H9 (cell line): ENCODE results near the gene HBA1. TPM values are rescaled to one million over a fixed set of nuclear protein-coding genes. Genes with fewer than 3 reads are reported as not detected.
"Not testable (repeated sequence)": the region's sequence is repeated elsewhere in the genome, so short reads cannot be mapped to it uniquely, and the experiment has no call there.

Experiments used
- DNase-seq: peaks from one replicate; pipeline ENCODE4 v3.0.0-alpha.2; 2017
- H2AFZ ChIP-seq: one replicate; pipeline ENCODE4 v1.6.1; 2013; ENCODE audit warnings: mild to moderate bottlenecking, low read length, control low read depth, moderate library complexity
- H2AK5ac ChIP-seq: 2 replicates; pipeline ENCODE4 v1.6.1; 2013; ENCODE audit warnings: low read length, control low read depth, mixed read lengths; ENCODE audit not compliant: insufficient read length
- H2BK120ac ChIP-seq: one replicate; pipeline ENCODE4 v1.6.1; 2013; ENCODE audit warnings: low read depth, mild to moderate bottlenecking, low read length, control low read depth, inconsistent platforms; ENCODE audit not compliant: poor library complexity, severe bottlenecking
- H2BK12ac ChIP-seq: 2 replicates; pipeline ENCODE4 v1.6.1; 2013; ENCODE audit warnings: low read length, control low read depth, mixed read lengths, low read depth; ENCODE audit not compliant: insufficient read length
- H2BK15ac ChIP-seq: 2 replicates; pipeline ENCODE4 v1.6.1; 2013; ENCODE audit warnings: low read depth, low read length, control low read depth
- H2BK20ac ChIP-seq: one replicate; pipeline ENCODE4 v1.6.1; 2013; ENCODE audit warnings: low read depth, mild to moderate bottlenecking, low read length, control low read depth, inconsistent platforms; ENCODE audit not compliant: poor library complexity, severe bottlenecking
- H2BK5ac ChIP-seq: 2 replicates; pipeline ENCODE4 v1.6.1; 2013; ENCODE audit warnings: low read length, control low read depth, mixed read lengths; ENCODE audit not compliant: insufficient read length
- H3K14ac ChIP-seq: 2 replicates; pipeline ENCODE4 v1.6.1; 2013; ENCODE audit warnings: low read length, control low read depth; ENCODE audit not compliant: insufficient read depth
- H3K18ac ChIP-seq: 2 replicates; pipeline ENCODE4 v1.6.1; 2013; ENCODE audit warnings: low read depth, mild to moderate bottlenecking, mixed read lengths, low read length, control low read depth; ENCODE audit not compliant: insufficient read length
- H3K23ac ChIP-seq: 2 replicates; pipeline ENCODE4 v1.6.1; 2013; ENCODE audit warnings: low read length, control low read depth, mixed read lengths, low read depth; ENCODE audit not compliant: insufficient read length
- H3K23me2 ChIP-seq: 2 replicates; pipeline ENCODE4 v1.6.1; 2013; ENCODE audit warnings: low read depth, mild to moderate bottlenecking, mixed read lengths, low read length, control low read depth; ENCODE audit not compliant: insufficient read length, poor library complexity, severe bottlenecking
- H3K27ac ChIP-seq: 2 replicates; pipeline ENCODE4 v1.5.1; 2013; ENCODE audit warnings: low read length, control low read depth, mixed read lengths, low read depth; ENCODE audit not compliant: insufficient read length
- H3K27me3 ChIP-seq: 2 replicates; pipeline ENCODE4 v1.6.1; 2013; ENCODE audit warnings: low read length, control low read depth, inconsistent platforms; ENCODE audit not compliant: insufficient read depth
- H3K4ac ChIP-seq: 2 replicates; pipeline ENCODE4 v1.6.1; 2013; ENCODE audit warnings: low read depth, mild to moderate bottlenecking, control low read depth, inconsistent platforms, low read length, moderate library complexity
- H3K4me1 ChIP-seq: 2 replicates; pipeline ENCODE4 v1.6.1; 2013; ENCODE audit warnings: low read length, control low read depth, inconsistent platforms; ENCODE audit not compliant: insufficient read depth
- H3K4me2 ChIP-seq: 2 replicates; pipeline ENCODE4 v1.6.1; 2013; ENCODE audit warnings: low read length, control low read depth, mixed read lengths; ENCODE audit not compliant: insufficient read length, insufficient read depth
- H3K56ac ChIP-seq: 2 replicates; pipeline ENCODE4 v1.6.1; 2013; ENCODE audit warnings: low read depth, mild to moderate bottlenecking, mixed read lengths, low read length, control low read depth; ENCODE audit not compliant: insufficient read length
- H3K79me1 ChIP-seq: 2 replicates; pipeline ENCODE4 v1.6.1; 2013; ENCODE audit warnings: low read depth, mild to moderate bottlenecking, moderate library complexity, low read length, control low read depth, inconsistent platforms; ENCODE audit not compliant: insufficient read depth, poor library complexity, severe bottlenecking
- H3K79me2 ChIP-seq: 2 replicates; pipeline ENCODE4 v1.6.1; 2013; ENCODE audit warnings: low read length, control low read depth, inconsistent platforms; ENCODE audit not compliant: insufficient read depth
- H3K9ac ChIP-seq: 2 replicates; pipeline ENCODE4 v1.6.1; 2013; ENCODE audit warnings: low read length, control low read depth, mixed read lengths; ENCODE audit not compliant: insufficient read length; ENCODE audit errors: extremely low read depth
- H3K9me3 ChIP-seq: one replicate; pipeline ENCODE4 v1.6.1; 2013; ENCODE audit warnings: low read depth, low read length, inconsistent platforms; ENCODE audit not compliant: control insufficient read depth
- H3T11ph ChIP-seq: one replicate; pipeline ENCODE4 v1.6.1; 2013; ENCODE audit warnings: mild to moderate bottlenecking, low read length, control low read depth, inconsistent platforms
- H4K20me1 ChIP-seq: one replicate; pipeline ENCODE4 v1.6.1; 2013; ENCODE audit not compliant: control insufficient read depth, insufficient read length, insufficient read depth
- H4K5ac ChIP-seq: 2 replicates; pipeline ENCODE4 v1.6.1; 2013; ENCODE audit warnings: low read depth, mild to moderate bottlenecking, mixed read lengths, low read length, control low read depth; ENCODE audit not compliant: insufficient read length
- H4K8ac ChIP-seq: replicated peaks from 2 replicates; pipeline ENCODE4 v1.6.1; 2013; ENCODE audit warnings: low read length, control low read depth, mixed read lengths, low read depth; ENCODE audit not compliant: insufficient read length
- H4K91ac ChIP-seq: 2 replicates; pipeline ENCODE4 v1.6.1; 2013; ENCODE audit warnings: low read depth, mild to moderate bottlenecking, moderate library complexity, mixed read lengths, low read length, control low read depth; ENCODE audit not compliant: insufficient read length
- H3K27ac Mint-ChIP-seq, 3 experiments: 2 replicates in 2 of 3; 3 replicates in 1 of 3; pipeline ENCODE4 v1.8.0; 2020 to 2021; ENCODE audit warnings: mixed read lengths in 3 of 3, mild to moderate bottlenecking in 1 of 3, moderate library complexity in 1 of 3
- H3K27me3 Mint-ChIP-seq: 2 replicates; pipeline ENCODE4 v1.8.0; 2021; ENCODE audit warnings: low read depth, mild to moderate bottlenecking, moderate library complexity, mixed read lengths
- H3K36me3 Mint-ChIP-seq, 3 experiments: 2 replicates in 2 of 3; 3 replicates in 1 of 3; pipeline ENCODE4 v1.8.0; 2020 to 2021; ENCODE audit warnings: low read depth in 3 of 3, mixed read lengths in 3 of 3; ENCODE audit not compliant: insufficient read depth in 1 of 3
- H3K4me1 Mint-ChIP-seq, 2 experiments: 2 replicates each; pipeline ENCODE4 v1.8.0; 2020; ENCODE audit warnings: mixed read lengths in 2 of 2
- H3K4me3 Mint-ChIP-seq, 2 experiments: 2 replicates in 1 of 2; 3 replicates in 1 of 2; pipeline ENCODE4 v1.8.0; 2020 to 2021; ENCODE audit warnings: mild to moderate bottlenecking in 2 of 2, mixed read lengths in 2 of 2, moderate library complexity in 1 of 2
- H3K9me3 Mint-ChIP-seq, 2 experiments: 2 replicates in 1 of 2; 3 replicates in 1 of 2; pipeline ENCODE4 v1.8.0; 2020; ENCODE audit warnings: mild to moderate bottlenecking in 2 of 2, mixed read lengths in 2 of 2, moderate library complexity in 1 of 2
- WGBS: extraction: QIAGEN DNeasy Blood & Tissue Kit; methylation state at CpG from one replicate; pipeline ENCODE4 v1.1.7; 2013; ENCODE audit warnings: missing lambda C conversion rate, low lambda C conversion rate, mixed read lengths; ENCODE audit not compliant: insufficient read length; ENCODE audit errors: extremely low coverage; 5-methylcytosine and 5-hydroxymethylcytosine counted together
- total RNA-seq: library from RNA; stranded (reverse); gene quantifications from 2 replicates; pipeline ENCODE4 v1.2.1, GENCODE V29; 2021
- TF ChIP-seq, protein P1 (sequence below): fragments of 200-600 bp; sonication (generic); conservative IDR thresholded peaks from 3 replicates; pipeline ENCODE4 v1.8.0; 2021; ENCODE audit warnings: antibody characterized with exemption, mild to moderate bottlenecking

HBA1 gene
- total RNA-seq, 1 experiment from 2014 or later = 7.2 TPM

- H2BK15ac ChIP-seq = no peak within 1 kb of the TSS
- peaks cover 5 to 9% of the 10 kb centered on the region in 2 experiments; a peak in 3 of 5 replicates for H3K9me3 Mint-ChIP-seq
- peaks cover 5% of the 10 kb centered on the region in 2 experiments for H3K4me1 Mint-ChIP-seq
- WGBS = no CpG with 5 or more reads among the region's 17 CpGs
- no peak within 1 kb of the TSS for H2AK5ac ChIP-seq
- peaks cover 9% of the 10 kb centered on the region; the same call in 1 of the 2 replicates for H3K27me3 ChIP-seq
- no peak within 1 kb of the TSS for H2BK20ac ChIP-seq
- peaks cover 7% of the 10 kb centered on the region for H3K23me2 ChIP-seq
- no peaks in the 10 kb centered on the region for H3K36me3 Mint-ChIP-seq
- H4K20me1 ChIP-seq = no peaks in the 10 kb centered on the region
- TF ChIP-seq, protein P1, sequence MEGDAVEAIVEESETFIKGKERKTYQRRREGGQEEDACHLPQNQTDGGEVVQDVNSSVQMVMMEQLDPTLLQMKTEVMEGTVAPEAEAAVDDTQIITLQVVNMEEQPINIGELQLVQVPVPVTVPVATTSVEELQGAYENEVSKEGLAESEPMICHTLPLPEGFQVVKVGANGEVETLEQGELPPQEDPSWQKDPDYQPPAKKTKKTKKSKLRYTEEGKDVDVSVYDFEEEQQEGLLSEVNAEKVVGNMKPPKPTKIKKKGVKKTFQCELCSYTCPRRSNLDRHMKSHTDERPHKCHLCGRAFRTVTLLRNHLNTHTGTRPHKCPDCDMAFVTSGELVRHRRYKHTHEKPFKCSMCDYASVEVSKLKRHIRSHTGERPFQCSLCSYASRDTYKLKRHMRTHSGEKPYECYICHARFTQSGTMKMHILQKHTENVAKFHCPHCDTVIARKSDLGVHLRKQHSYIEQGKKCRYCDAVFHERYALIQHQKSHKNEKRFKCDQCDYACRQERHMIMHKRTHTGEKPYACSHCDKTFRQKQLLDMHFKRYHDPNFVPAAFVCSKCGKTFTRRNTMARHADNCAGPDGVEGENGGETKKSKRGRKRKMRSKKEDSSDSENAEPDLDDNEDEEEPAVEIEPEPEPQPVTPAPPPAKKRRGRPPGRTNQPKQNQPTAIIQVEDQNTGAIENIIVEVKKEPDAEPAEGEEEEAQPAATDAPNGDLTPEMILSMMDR = no peak
- H2BK5ac ChIP-seq = no peak within 1 kb of the TSS
- no peak for DNase-seq
- H3K9ac ChIP-seq = no peak within 1 kb of the TSS
- H3K18ac ChIP-seq = no peak within 1 kb of the TSS
- no peak within 1 kb of the TSS for H3T11ph ChIP-seq
- peak within 1 kb of the TSS; percentile 34 to 69; a peak in 3 of 5 replicates for H3K4me3 Mint-ChIP-seq
- no peaks in the 10 kb centered on the region for H3K79me1 ChIP-seq
- no peak within 1 kb of the TSS for H4K91ac ChIP-seq
- no peak within 1 kb of the TSS for H2AFZ ChIP-seq
- no peak within 1 kb of the TSS for H3K14ac ChIP-seq
- H3K4me2 ChIP-seq = no peak within 1 kb of the TSS
- no peak within 1 kb of the TSS for H2BK120ac ChIP-seq
- H3K79me2 ChIP-seq = no peaks in the 10 kb centered on the region
- H3K4ac ChIP-seq = no peak within 1 kb of the TSS
- H3K27me3 Mint-ChIP-seq = peaks cover 80% of the 10 kb centered on the region
- H3K4me1 ChIP-seq = no peaks in the 10 kb centered on the region
- H4K5ac ChIP-seq = no peak within 1 kb of the TSS
- no peak within 1 kb of the TSS for H4K8ac ChIP-seq
- no peaks in the 10 kb centered on the region for H3K9me3 ChIP-seq
- no peak within 1 kb of the TSS for H3K56ac ChIP-seq
- H2BK12ac ChIP-seq = no peak within 1 kb of the TSS
- H3K27ac Mint-ChIP-seq = no peak within 1 kb of the TSS
- H3K27ac ChIP-seq = no peak within 1 kb of the TSS
- H3K23ac ChIP-seq = no peak within 1 kb of the TSS
These were observed 24.0 kb upstream of the HBA1 start, which contains the start of gene HBZ for GRCh38 chr16:152141-153128. TSS of gene HBZ (plus strand) at chr16:152644. CDS start at chr16:152910, 266 bp downstream.

DNA sequence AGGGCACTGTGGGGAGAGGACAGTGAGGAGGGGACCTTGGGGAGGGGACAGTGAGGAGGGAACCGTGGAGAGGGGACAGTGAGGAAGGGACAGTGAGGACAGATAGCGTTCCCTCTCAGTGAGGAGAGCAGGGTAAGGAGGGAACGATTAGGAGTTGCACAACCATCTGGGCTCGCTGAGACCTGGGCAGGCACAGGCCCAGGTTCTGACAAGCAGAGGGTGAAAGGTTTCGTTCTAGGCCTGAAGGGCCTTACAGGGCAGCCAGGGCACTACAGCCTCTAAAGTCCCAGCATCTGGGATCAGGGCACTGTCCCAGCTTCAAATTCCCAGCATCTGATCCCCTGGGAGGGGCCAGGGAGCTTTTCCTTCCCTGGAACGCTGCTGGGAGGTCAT lies 23.4 kb upstream of the HBA1 start:
- not testable (repeated sequence) for H2BK15ac ChIP-seq, H3K23ac ChIP-seq, H2BK12ac ChIP-seq, H4K8ac ChIP-seq, H3K14ac ChIP-seq, H3K27ac Mint-ChIP-seq, H3K27me3 ChIP-seq, H3K27ac ChIP-seq, H3K4me2 ChIP-seq, H2BK5ac ChIP-seq, H2BK120ac ChIP-seq, H4K5ac ChIP-seq, H3K4me1 Mint-ChIP-seq, H3K36me3 Mint-ChIP-seq, H4K20me1 ChIP-seq, H2AFZ ChIP-seq, H3K23me2 ChIP-seq, H3T11ph ChIP-seq, H3K9me3 ChIP-seq, H3K79me2 ChIP-seq, DNase-seq, H3K4me1 ChIP-seq, H3K9ac ChIP-seq, H4K91ac ChIP-seq, H3K4ac ChIP-seq, H3K56ac ChIP-seq, H3K9me3 Mint-ChIP-seq, H2AK5ac ChIP-seq, H3K18ac ChIP-seq, H3K79me1 ChIP-seq, H2BK20ac ChIP-seq
- Mint-ChIP-seq H3K4me3 (peak overlapping the region; percentile 34 to 67; a peak in 3 of 5 replicates), H3K27me3 (peaks cover 86% of the 10 kb centered on the region)
- no CpG with 5 or more reads among the region's 6 CpGs for WGBS
